GM12891 (cell line): ENCODE results near the gene GPR39.

Source experiments
- DNase-seq: peaks from one replicate; pipeline ENCODE4 v3.0.0; 2011; ENCODE audit warnings: low spot score; ENCODE audit not compliant: insufficient read length
- FAIRE-seq: peaks from 2 replicates; lab custom pipeline; 2011; peaks lifted over from hg19 to GRCh38; lab: Jason Lieb, UNC
- PAX5 ChIP-seq: IDR thresholded peaks from 2 replicates; pipeline ENCODE4 v1.6.1; 2011; ENCODE audit warnings: low read length, moderate library complexity, mild to moderate bottlenecking; ENCODE audit not compliant: insufficient read depth, severe bottlenecking
- POLR2A ChIP-seq: IDR thresholded peaks from 2 replicates; pipeline ENCODE4 v1.6.1; 2011; ENCODE audit warnings: low read depth, low read length, control low read depth
- POLR2AphosphoS5 ChIP-seq: IDR thresholded peaks from 2 replicates; pipeline ENCODE4 v1.6.1; 2011; ENCODE audit warnings: low read depth, low read length, control low read depth
- POU2F2 ChIP-seq: IDR thresholded peaks from 2 replicates; pipeline ENCODE4 v1.6.1; 2011; ENCODE audit warnings: low read depth, mild to moderate bottlenecking, control low read depth, low read length, moderate library complexity
- SPI1 ChIP-seq: IDR thresholded peaks from 2 replicates; pipeline ENCODE4 v1.6.1; 2011; ENCODE audit warnings: low read depth, low read length, control low read depth
- TAF1 ChIP-seq: IDR thresholded peaks from 2 replicates; pipeline ENCODE4 v1.6.1; 2011; ENCODE audit warnings: low read depth, low read length, control low read depth

GPR39 gene

DNA sequence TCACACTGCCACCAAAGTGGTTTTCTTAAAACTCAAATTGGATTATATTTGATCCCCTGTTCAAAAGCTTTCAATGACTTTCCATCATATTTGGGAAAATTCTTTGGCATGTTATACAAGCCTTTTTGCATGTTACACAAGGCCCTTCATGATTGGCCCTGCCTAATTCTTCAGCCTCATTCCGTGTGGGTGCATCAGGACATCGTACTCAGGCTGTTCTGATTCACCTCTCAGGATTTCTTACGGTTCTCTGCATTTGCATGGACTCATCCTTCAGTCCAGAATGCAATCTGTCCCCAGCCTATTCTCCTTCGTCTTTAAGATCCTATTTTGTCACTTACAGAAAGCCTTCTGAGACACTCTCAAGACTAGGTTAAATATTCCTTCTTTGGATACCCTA, 145.6 kb downstream of the GPR39 start:
- TF ChIP-seq TAF1 (no peak), PAX5 (no peak), POU2F2 (no peak), SPI1 (no peak), POLR2AphosphoS5 (no peak), POLR2A (no peak)
- DNase-seq (no peak), FAIRE-seq (no peak)

DNA sequence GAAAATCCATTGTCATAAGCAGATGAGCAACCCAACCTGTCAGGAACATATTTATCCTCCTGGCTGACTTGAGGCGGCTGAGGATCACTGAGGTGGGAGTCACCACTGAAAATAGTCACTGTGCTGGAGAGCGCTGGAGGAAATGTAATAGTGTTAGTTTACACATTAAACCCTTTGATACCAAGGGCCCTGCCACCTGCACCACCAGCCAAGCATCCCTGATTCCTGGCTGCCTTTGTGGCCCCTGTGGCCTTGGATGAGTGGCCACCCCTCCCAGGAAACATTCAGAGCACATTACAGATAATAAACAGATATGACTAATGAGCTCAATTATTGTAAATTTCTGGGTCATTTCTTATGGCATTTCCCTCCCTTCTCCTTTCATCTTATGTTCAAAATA, 147.5 kb downstream of the GPR39 start:
- no peak for FAIRE-seq
- no peak for TF ChIP-seq POLR2AphosphoS5
- no peak for TF ChIP-seq PAX5
- no peak for TF ChIP-seq TAF1
- TF ChIP-seq POU2F2, result no peak
- no peak for TF ChIP-seq SPI1
- no peak for DNase-seq

DNA sequence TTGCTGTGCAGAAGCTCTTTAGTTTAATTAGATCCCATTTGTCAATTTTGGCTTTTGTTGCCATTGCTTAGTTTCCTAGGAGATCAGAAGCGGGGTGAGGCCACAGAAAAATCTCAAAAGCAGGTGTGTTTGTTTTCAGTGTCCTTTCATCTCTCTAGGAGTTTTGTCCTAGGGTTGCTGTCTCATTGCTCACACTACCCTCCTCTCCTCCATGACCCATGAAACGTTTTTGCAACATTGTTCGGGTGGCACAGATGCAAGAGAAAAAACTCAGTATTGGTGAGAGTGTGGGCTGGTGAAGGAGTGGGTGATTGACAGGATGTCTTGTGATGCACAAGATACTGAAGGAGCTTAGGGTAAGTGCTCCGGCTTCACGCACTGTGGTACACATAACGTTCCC, 149.8 kb downstream of the GPR39 start:
- TF ChIP-seq PAX5 (no peak), TAF1 (no peak), SPI1 (no peak), POLR2A (no peak), POLR2AphosphoS5 (no peak), POU2F2 (no peak)
- no peak for DNase-seq
- no peak for FAIRE-seq

DNA sequence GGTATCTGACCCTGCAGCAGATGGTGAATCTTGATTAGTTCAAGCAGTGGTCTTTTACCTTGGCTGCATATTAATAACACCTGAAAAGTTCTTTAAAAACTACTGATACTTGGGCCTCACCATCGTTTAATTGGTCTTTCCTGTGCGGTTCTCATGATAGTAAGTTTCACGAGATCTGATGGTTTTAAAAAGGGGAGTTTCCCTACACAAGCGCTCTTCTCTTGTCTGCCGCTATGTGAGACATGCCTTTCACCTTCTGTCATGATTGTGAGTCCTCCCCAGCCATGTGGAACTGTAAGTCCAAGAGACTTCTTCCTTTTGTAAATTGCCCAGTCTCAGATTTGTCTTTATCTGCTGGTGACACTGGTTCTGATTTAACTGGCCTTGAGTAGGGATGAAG, 151.1 kb downstream of the GPR39 start:
- no peak for DNase-seq
- FAIRE-seq, result no peak
- TF ChIP-seq PAX5, result no peak
- no peak for TF ChIP-seq TAF1
- TF ChIP-seq SPI1, result no peak
- no peak for TF ChIP-seq POLR2A
- no peak for TF ChIP-seq POLR2AphosphoS5
- TF ChIP-seq POU2F2, result no peak

DNA sequence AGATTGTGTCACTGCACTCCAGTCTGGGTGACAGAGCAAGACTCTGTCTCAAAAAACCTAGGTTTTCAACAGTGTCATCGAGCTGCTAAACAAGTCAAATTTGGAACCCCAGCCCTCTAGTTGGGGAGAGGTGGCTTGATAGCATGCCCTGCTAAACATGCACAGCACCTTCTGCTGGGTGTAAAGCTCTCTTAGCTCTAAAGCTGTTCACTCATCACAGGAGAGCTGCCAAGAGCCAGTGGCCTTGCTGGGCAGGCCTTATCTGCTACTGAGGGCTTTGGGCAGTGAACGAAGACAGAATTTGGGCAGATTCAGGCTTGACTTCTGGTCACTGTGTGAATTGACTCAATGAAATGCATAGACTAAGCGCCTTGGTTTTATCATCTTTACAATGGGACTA, 152.1 kb downstream of the GPR39 start:
- DNase-seq, result no peak
- TF ChIP-seq POLR2AphosphoS5 (no peak), SPI1 (no peak), TAF1 (no peak), POLR2A (no peak), PAX5 (no peak), POU2F2 (no peak)
- FAIRE-seq, result no peak

DNA sequence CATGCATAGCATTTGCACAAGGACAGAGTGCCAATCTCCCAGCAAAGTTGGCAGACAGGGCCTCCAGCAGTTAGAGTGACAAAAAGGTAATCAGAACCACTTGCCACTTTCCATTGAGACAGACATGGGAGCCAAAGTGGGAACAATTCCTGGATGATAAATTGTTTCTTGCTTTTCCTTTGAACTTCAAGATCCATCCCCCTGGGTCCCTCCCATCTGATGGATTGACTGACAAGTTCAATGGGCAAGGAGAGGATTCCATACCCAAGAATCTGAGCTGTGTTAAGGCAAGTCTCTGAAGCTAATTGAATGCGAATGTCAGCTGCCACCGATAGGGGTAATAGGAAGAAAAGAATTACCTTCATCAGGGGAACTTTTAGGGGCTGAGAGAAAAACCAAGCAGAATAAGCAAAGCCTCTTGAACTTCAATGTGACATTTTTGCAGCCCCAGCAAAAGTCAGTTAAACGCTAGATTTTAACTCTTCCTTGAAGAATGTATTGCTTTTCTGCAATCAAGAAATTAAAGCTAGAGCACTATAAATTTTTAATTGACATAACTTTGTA, 156.9 kb downstream of the GPR39 start:
- DNase-seq, result no peak
- no peak for TF ChIP-seq PAX5
- TF ChIP-seq POLR2A, result no peak
- TF ChIP-seq POLR2AphosphoS5, result no peak
- TF ChIP-seq POU2F2, result no peak
- no peak for TF ChIP-seq SPI1
- TF ChIP-seq TAF1, result no peak
- FAIRE-seq, result no peak

DNA sequence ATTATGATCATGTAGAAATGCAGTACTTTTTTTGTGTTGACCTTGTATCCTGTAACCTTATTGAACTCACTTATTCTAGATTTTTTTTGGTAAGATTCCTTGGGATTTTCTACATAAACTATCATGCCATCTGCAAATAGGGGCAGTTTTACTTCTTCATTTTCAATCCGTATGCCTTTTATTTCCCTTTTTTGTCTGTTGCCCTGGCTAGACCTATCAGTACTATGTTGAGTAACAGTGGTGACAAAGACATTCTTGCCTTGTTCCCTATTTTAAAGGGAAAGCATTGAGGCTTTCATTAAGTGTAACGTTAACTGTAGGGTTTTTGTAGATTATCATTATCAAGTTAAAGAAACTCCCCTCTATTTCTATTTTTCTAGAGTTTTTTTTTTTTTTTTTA, 161.1 kb downstream of the GPR39 start:
- TF ChIP-seq POLR2AphosphoS5, result no peak
- TF ChIP-seq POLR2A, result no peak
- TF ChIP-seq PAX5, result no peak
- no peak for TF ChIP-seq POU2F2
- TF ChIP-seq TAF1, result no peak
- no peak for TF ChIP-seq SPI1
- DNase-seq, result no peak

DNA sequence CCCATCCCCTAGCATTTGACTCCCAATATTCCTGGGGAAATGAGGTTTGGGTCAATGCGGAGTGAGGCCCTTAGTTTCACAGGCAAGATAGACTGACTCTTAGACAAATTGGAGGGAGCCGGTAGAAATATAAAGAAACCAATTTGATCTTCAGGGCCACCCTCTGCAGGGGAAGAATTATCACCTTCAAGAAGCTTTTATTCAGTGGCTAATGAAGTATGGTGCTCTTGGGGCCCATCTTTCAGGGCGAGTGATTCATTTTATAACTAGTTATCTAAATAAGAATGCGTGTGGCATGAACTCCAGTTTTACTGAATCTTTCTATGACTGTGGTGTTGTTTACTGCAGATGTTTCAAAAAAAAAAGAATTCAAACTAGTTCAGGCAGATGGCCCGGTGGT, 165.0 kb downstream of the GPR39 start:
- no peak for FAIRE-seq
- TF ChIP-seq PAX5, result no peak
- no peak for TF ChIP-seq POU2F2
- no peak for TF ChIP-seq TAF1
- no peak for TF ChIP-seq POLR2AphosphoS5
- no peak for TF ChIP-seq SPI1
- TF ChIP-seq POLR2A, result no peak
- DNase-seq, result no peak

More for the DNA sequence above, 161.1 kb downstream of the GPR39 start:
- FAIRE-seq, result no peak

DNA sequence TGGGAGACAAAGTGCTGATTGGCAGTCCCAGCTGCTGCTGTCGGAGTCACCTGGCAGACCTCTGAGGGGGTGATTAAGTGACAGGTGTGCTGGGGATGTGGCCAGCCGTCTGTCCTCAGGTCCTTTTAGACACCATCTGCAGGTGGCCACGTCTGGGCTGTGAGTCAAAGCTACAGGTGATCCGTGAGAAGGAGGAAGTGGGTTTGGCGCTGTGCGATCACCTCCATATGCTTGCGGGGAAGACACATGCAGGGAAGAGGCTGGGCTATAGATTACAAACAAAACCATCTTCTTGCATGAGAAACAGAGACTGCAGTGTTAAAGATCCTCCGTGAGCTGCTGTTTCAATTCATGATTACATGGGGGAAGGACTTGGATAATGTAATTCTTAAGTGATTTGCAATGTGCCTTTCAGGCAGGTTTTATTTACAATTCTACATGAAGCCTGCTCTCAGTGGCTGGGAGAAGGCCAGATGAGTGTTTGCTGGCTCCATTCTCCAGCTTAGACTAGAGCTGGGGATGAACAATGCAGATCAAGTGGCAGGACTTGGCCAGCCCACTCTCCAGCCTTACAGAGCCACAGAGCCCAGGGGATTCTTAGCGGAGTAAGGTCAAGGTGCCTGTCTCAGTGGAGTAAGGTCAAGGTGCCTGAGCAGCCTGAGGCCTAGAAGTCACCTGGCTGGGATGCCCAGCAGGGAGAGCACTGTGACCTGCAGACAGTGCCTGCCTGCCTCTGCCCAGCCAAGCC, 165.6 kb downstream of the GPR39 start:
- FAIRE-seq (no peak), DNase-seq (no peak)
- TF ChIP-seq PAX5 (no peak), POLR2AphosphoS5 (no peak), SPI1 (no peak), POLR2A (no peak), POU2F2 (no peak), TAF1 (no peak)

DNA sequence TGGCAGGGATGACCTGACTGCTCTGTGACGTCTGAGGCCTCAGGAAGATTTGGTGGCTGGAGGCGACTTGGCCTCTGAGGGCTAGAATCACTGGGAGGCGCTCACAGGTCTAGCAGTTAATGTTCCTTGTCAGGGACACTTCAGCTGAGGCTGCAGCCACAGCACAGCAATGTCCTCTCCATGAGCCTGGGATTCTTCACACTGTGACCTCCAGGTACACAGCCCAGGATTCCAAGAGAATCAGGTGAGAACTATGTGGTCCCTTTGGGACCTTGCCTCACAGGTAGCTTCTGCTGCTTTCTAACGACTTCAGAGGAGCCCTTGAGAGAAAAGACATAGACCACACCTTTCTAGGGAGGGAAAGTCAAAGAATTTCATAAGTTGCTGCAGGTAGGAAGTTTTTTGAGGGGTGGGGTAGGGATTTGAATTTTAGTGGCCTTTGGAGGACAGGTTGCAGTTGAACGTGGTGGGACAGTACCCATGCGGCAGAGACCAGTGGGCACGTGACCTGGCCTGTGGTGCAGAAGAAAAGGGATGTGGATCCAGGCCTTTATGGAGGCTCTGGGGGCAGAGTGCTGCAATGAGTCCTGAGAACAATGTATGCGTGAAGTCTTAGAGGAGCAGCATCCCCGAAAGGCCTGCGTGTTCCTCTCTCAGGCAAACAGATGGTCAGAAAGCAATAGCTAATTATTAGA, 167.2 kb downstream of the GPR39 start:
- TF ChIP-seq POU2F2 (no peak), POLR2A (no peak), SPI1 (no peak)

More for the DNA sequence above, 167.2 kb downstream of the GPR39 start:
- FAIRE-seq, result no peak
- DNase-seq, result no peak
